Endothelial cell of umbilical vein (primary cell): ENCODE results near the gene KHSRP. TPM values are rescaled to one million over a fixed set of nuclear protein-coding genes. Genes with fewer than 3 reads are reported as not detected.

Source experiments
- BruUV-seq: library from RNA; stranded (reverse); fragments of 400-500 nt; replicated peaks from 2 replicates; lab custom pipeline; 2021; lab: Mats Ljungman, UMichigan
- CTCF ChIA-PET: fragments of 300-600, 350-600 bp; sonication (Branson Sonifier 250); formaldehyde crosslinking; loops from one replicate; lab custom pipeline; 2021; ENCODE audit warnings: antibody characterized with exemption, inconsistent platforms; lab: Charles Lee
- POLR2A ChIA-PET: fragments of 300-600, 350-600 bp; sonication (Branson Sonifier 250); formaldehyde crosslinking; loops from one replicate; lab custom pipeline; 2021; ENCODE audit warnings: antibody characterized with exemption, inconsistent platforms; lab: Charles Lee
- DNase-seq: peaks from one replicate; pipeline ENCODE4 v3.0.0-alpha.2; 2011; ENCODE audit warnings: low read depth, low spot score
- FAIRE-seq: peaks from 2 replicates; lab custom pipeline; 2011; peaks lifted over from hg19 to GRCh38; lab: Jason Lieb, UNC
- H2AFZ ChIP-seq: 2 replicates; pipeline ENCODE4 v1.6.0; 2012; ENCODE audit warnings: low read depth, low read length, control low read depth, inconsistent platforms
- H3K27ac ChIP-seq: 2 replicates; pipeline ENCODE4 v1.5.1; 2011; ENCODE audit warnings: low read depth, mild to moderate bottlenecking, control low read depth, low read length, moderate library complexity; ENCODE audit not compliant: insufficient read depth
- H3K27me3 ChIP-seq, 2 experiments: 2 replicates each; pipeline versions ENCODE4 v1.6.0 to v1.6.1; 2011; ENCODE audit warnings: low read length in 2 of 2, mixed read lengths in 1 of 2; ENCODE audit not compliant: control insufficient read depth in 2 of 2, insufficient read depth in 2 of 2
- H3K36me3 ChIP-seq, 2 experiments: 2 replicates in 1 of 2; 3 replicates in 1 of 2; pipeline ENCODE4 v1.5.1; 2011; ENCODE audit warnings: low read length in 2 of 2, mild to moderate bottlenecking in 1 of 2, moderate library complexity in 1 of 2; ENCODE audit not compliant: control insufficient read depth in 2 of 2, insufficient read depth in 2 of 2; ENCODE audit errors: extremely low read depth in 1 of 2
- H3K4me1 ChIP-seq: 3 replicates; pipeline ENCODE4 v1.5.1; 2011; ENCODE audit warnings: mild to moderate bottlenecking, low read length; ENCODE audit not compliant: control insufficient read depth, insufficient read depth; ENCODE audit errors: extremely low read depth
- H3K4me2 ChIP-seq: 2 replicates; pipeline ENCODE4 v1.6.1; 2011; ENCODE audit warnings: low read length, control low read depth, mixed read lengths; ENCODE audit not compliant: insufficient read depth
- H3K4me3 ChIP-seq, 3 experiments: fragments of 200-600 bp in 1 of 3; sonication (generic), shearing (Covaris generic) in 1 of 3; replicated peaks in 1 of 3; 2 replicates each; pipeline ENCODE4 v1.5.1; 2011 to 2016; ENCODE audit warnings: control low read depth in 3 of 3, low read length in 3 of 3, mild to moderate bottlenecking in 2 of 3, inconsistent platforms in 1 of 3, low read depth in 1 of 3, moderate library complexity in 1 of 3; ENCODE audit not compliant: insufficient read depth in 1 of 3
- H3K79me2 ChIP-seq: 2 replicates; pipeline ENCODE4 v1.6.0; 2012; ENCODE audit warnings: low read length, inconsistent platforms; ENCODE audit not compliant: control insufficient read depth, insufficient read depth
- H3K9ac ChIP-seq: replicated peaks from 2 replicates; pipeline ENCODE3; 2011; ENCODE audit warnings: low read length, control low read depth; ENCODE audit not compliant: insufficient read depth; ENCODE audit errors: extremely low read depth
- H3K9me1 ChIP-seq: replicated peaks from 3 replicates; pipeline ENCODE4 v1.6.0; 2011; ENCODE audit warnings: mild to moderate bottlenecking, low read length; ENCODE audit not compliant: control insufficient read depth, insufficient read depth; ENCODE audit errors: extremely low read depth
- H3K9me3 ChIP-seq: replicated peaks from 2 replicates; pipeline ENCODE4 v1.5.1; 2012; ENCODE audit warnings: low read length, inconsistent platforms; ENCODE audit not compliant: control insufficient read depth, insufficient read depth
- H4K20me1 ChIP-seq: replicated peaks from 2 replicates; pipeline ENCODE3; 2011; ENCODE audit warnings: mild to moderate bottlenecking, low read length; ENCODE audit not compliant: control insufficient read depth, insufficient read depth; ENCODE audit errors: extremely low read depth
- EZH2 ChIP-seq: IDR thresholded peaks from 2 replicates; pipeline ENCODE4 v1.6.1; 2012; ENCODE audit warnings: borderline replicate concordance, low read depth, mild to moderate bottlenecking, moderate library complexity, low read length, inconsistent platforms; ENCODE audit not compliant: severe bottlenecking
- FOS ChIP-seq: IDR thresholded peaks from 2 replicates; pipeline ENCODE4 v1.6.1; 2011; ENCODE audit warnings: mild to moderate bottlenecking, low read length, moderate library complexity, borderline replicate concordance; ENCODE audit not compliant: insufficient read depth
- GATA2 ChIP-seq: IDR thresholded peaks from 2 replicates; pipeline ENCODE4 v1.7.0; 2011; ENCODE audit warnings: low read depth, mild to moderate bottlenecking, moderate library complexity, mixed read lengths, low read length; ENCODE audit not compliant: insufficient read length, insufficient read depth
- JUN ChIP-seq: IDR thresholded peaks from 2 replicates; pipeline ENCODE4 v1.6.1; 2011; ENCODE audit warnings: borderline replicate concordance, low read depth; ENCODE audit not compliant: insufficient read length, insufficient read depth
- MYC ChIP-seq: IDR thresholded peaks from one replicate; pipeline ENCODE4 v1.6.1; 2011; ENCODE audit warnings: mild to moderate bottlenecking, low read depth, low read length
- POLR2A ChIP-seq: IDR thresholded peaks from 2 replicates; pipeline ENCODE4 v1.6.1; 2012; ENCODE audit warnings: low read depth, mild to moderate bottlenecking, control low read depth, low read length
- POLR2AphosphoS5 ChIP-seq: IDR thresholded peaks from 2 replicates; pipeline ENCODE4 v1.6.1; 2012; ENCODE audit warnings: low read depth, mild to moderate bottlenecking, control low read depth, low read length, moderate library complexity; ENCODE audit not compliant: insufficient read depth
- dilution Hi-C: fragments of 300-500 bp; cut with MboI; formaldehyde crosslinking; loops from one replicate; pipeline ENCODE4 v1.15.0; 2019; ENCODE audit warnings: low sequenced_read_pairs; ENCODE audit not compliant: extremely low pct_ligation_motif_present
- intact Hi-C: fragments of 100-400 bp; cut with micrococcal nuclease; formaldehyde crosslinking; loops from one replicate; pipeline ENCODE4 v1.10.0; 2022
- polyA plus RNA-seq, 4 experiments: library from polyadenylated mRNA; depleted of rRNA in 3 of 4; stranded (reverse) in 3 of 4; unstranded in 1 of 4; fragments of >200 nt; gene quantifications; 2 replicates each; pipeline versions ENCODE4 v1.2.1 to v1.2.3, GENCODE V29; 2011 to 2012; ENCODE audit warnings: missing spikeins in 1 of 4
- total RNA-seq: library from RNA; stranded (reverse); gene quantifications from 2 replicates; pipeline ENCODE4 v1.2.3, GENCODE V29; 2021
- TF ChIP-seq, protein P1 (sequence below): IDR thresholded peaks from 2 replicates; pipeline ENCODE4 v1.6.1; 2011; ENCODE audit not compliant: insufficient read depth, insufficient read length
- TF ChIP-seq, protein P2 (sequence below), 2 donors: IDR thresholded peaks; 1 replicate in 1 of 2; 2 replicates in 1 of 2; pipeline ENCODE4 v1.5.1; 2011; ENCODE audit warnings: low read length in 2 of 2, mild to moderate bottlenecking in 2 of 2, moderate library complexity in 2 of 2, control low read depth in 1 of 2, inconsistent platforms in 1 of 2, low read depth in 1 of 2; ENCODE audit not compliant: insufficient read depth in 1 of 2; ENCODE audit errors: extremely low read depth in 1 of 2

Gene KHSRP
- total and polyA plus RNA-seq, 2 donors (not counting 3 experiments of a cell fraction or from before 2014, with no cell fraction given) = 98.3 to 372 TPM

DNA sequence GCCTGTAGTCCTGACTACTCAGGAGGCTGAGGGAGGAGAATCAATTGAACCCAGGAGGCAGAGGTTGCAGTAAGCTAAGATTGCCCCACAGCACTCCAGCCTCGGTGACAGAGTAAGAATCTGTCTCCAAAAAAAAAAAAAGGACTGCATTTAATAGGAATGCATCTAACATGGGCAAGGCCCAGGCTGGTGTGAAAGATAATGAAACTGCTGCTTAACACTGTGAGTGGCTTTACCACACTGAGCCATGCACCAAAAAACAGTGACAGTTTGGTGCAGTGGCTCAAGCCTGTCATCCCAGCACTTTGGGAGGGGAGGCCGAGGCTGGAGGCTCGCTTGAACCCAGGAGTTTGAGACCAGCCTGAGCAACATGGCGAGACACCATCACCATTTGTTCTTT, 40.2 kb downstream of the KHSRP start:
- Histone ChIP-seq H3K9me3 (no peaks in the 10 kb centered on the region), H3K36me3 (peaks cover 15 to 62% of the 10 kb centered on the region in 2 experiments), H3K79me2 (no peaks in the 10 kb centered on the region), H4K20me1 (no peaks in the 10 kb centered on the region), H3K4me2 (no peak overlapping the region), H3K4me1 (no peaks in the 10 kb centered on the region), H3K4me3 (no peak overlapping the region), H3K9ac (no peak overlapping the region), H2AFZ (no peak overlapping the region), H3K9me1 (no peaks in the 10 kb centered on the region), H3K27me3 (no peaks in the 10 kb centered on the region), H3K27ac (no peak overlapping the region)
- DNase-seq (no peak), FAIRE-seq (no peak)
- dilution Hi-C loops (no loop called here), intact Hi-C loops (no loop called here)
- BruUV-seq = no TSS peak
- ChIA-PET POLR2A (no interaction called here), CTCF (no interaction called here)
- TF ChIP-seq, protein P1, sequence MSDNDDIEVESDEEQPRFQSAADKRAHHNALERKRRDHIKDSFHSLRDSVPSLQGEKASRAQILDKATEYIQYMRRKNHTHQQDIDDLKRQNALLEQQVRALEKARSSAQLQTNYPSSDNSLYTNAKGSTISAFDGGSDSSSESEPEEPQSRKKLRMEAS = no peak
- no peak for TF ChIP-seq POLR2A
- no peak for TF ChIP-seq EZH2
- TF ChIP-seq, protein P2, sequence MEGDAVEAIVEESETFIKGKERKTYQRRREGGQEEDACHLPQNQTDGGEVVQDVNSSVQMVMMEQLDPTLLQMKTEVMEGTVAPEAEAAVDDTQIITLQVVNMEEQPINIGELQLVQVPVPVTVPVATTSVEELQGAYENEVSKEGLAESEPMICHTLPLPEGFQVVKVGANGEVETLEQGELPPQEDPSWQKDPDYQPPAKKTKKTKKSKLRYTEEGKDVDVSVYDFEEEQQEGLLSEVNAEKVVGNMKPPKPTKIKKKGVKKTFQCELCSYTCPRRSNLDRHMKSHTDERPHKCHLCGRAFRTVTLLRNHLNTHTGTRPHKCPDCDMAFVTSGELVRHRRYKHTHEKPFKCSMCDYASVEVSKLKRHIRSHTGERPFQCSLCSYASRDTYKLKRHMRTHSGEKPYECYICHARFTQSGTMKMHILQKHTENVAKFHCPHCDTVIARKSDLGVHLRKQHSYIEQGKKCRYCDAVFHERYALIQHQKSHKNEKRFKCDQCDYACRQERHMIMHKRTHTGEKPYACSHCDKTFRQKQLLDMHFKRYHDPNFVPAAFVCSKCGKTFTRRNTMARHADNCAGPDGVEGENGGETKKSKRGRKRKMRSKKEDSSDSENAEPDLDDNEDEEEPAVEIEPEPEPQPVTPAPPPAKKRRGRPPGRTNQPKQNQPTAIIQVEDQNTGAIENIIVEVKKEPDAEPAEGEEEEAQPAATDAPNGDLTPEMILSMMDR (IDR thresholded peaks at IDR 0.05; ENCODE audit: extremely low read depth in 1 of 2, insufficient read depth in 1 of 2, low read depth in 1 of 2, low read length in 2 of 2) = no peak
- TF ChIP-seq GATA2 = no peak
- TF ChIP-seq MYC = no peak
- TF ChIP-seq JUN = no peak
- TF ChIP-seq POLR2AphosphoS5 = no peak
- TF ChIP-seq FOS = no peak
